PC-9 (cell line): ENCODE measurements around the gene ATP2B2. TPM values are rescaled to one million over a fixed set of nuclear protein-coding genes. Genes with fewer than 3 reads are reported as not detected.
"Not testable (repeated sequence)": the region's sequence is repeated elsewhere in the genome, so short reads cannot be mapped to it uniquely, and the experiment has no call there.

Source experiments
- BruUV-seq: library from RNA; stranded (reverse); fragments of 400-500 nt; replicated peaks from 2 replicates; lab custom pipeline; 2021; lab: Mats Ljungman, UMichigan
- CTCF ChIA-PET: fragments of 300-600 bp; sonication (Branson Sonifier 250); formaldehyde crosslinking; loops from one replicate; lab custom pipeline; 2022; ENCODE audit warnings: antibody characterized with exemption; lab: Charles Lee
- POLR2A ChIA-PET: fragments of 300-600 bp; sonication (Branson Sonifier 250); formaldehyde crosslinking; loops from one replicate; lab custom pipeline; 2022; ENCODE audit warnings: antibody characterized with exemption; ENCODE audit not compliant: unreplicated experiment; lab: Charles Lee
- DNase-seq, 2 experiments: peaks; one replicate each; pipeline versions ENCODE4 v3.0.0 to v3.0.0-alpha.2; 2015 to 2022; ENCODE audit warnings: mixed read lengths in 1 of 2
- H2AFZ ChIP-seq: fragments of 200-600 bp; sonication (generic); 2 replicates; pipeline ENCODE4 v1.8.1; 2017; ENCODE audit warnings: antibody characterized with exemption
- H3F3A ChIP-seq: fragments of 200-600 bp; sonication (generic); 2 replicates; pipeline ENCODE4 v1.8.1; 2017; ENCODE audit warnings: antibody characterized with exemption, mild to moderate bottlenecking, low read depth; ENCODE audit not compliant: insufficient read depth
- H3K27ac ChIP-seq: fragments of 200-600 bp; sonication (generic); 2 replicates; pipeline ENCODE4 v1.6.1; 2016; ENCODE audit warnings: mixed run types
- H3K27me3 ChIP-seq: fragments of 200-600 bp; sonication (generic); 2 replicates; pipeline ENCODE4 v1.6.1; 2016; ENCODE audit warnings: low read depth, mixed run types; ENCODE audit not compliant: insufficient read depth
- H3K36me3 ChIP-seq: fragments of 200-600 bp; sonication (generic); 2 replicates; pipeline ENCODE4 v1.6.1; 2016; ENCODE audit warnings: low read depth, mixed run types
- H3K4me1 ChIP-seq: fragments of 200-600 bp; sonication (generic); replicated peaks from 2 replicates; pipeline ENCODE4 v1.6.1; 2016; ENCODE audit warnings: mixed run types; ENCODE audit not compliant: insufficient read depth
- H3K4me2 ChIP-seq: fragments of 200-600 bp; sonication (generic); 2 replicates; pipeline ENCODE4 v1.6.1; 2017; ENCODE audit warnings: mixed run types
- H3K4me3 ChIP-seq: fragments of 200-600 bp; sonication (generic); 2 replicates; pipeline ENCODE4 v1.6.1; 2016; ENCODE audit warnings: mixed run types
- H3K79me2 ChIP-seq: fragments of 200-600 bp; sonication (generic); 2 replicates; pipeline ENCODE4 v1.6.1; 2017; ENCODE audit warnings: low read depth, mixed run types
- H3K9me2 ChIP-seq: fragments of 200-600 bp; sonication (generic); 2 replicates; pipeline ENCODE4 v1.8.1; 2017; ENCODE audit warnings: mild to moderate bottlenecking; ENCODE audit not compliant: insufficient read depth
- H3K9me3 ChIP-seq: fragments of 200-600 bp; sonication (generic); 2 replicates; pipeline ENCODE4 v1.8.1; 2016; ENCODE audit warnings: low read depth; ENCODE audit not compliant: insufficient read depth
- H4K20me1 ChIP-seq: fragments of 200-600 bp; sonication (generic); 2 replicates; pipeline ENCODE4 v1.8.1; 2017; ENCODE audit not compliant: insufficient read depth
- EZH2 ChIP-seq: fragments of 200-600 bp; sonication (generic); IDR thresholded peaks from 2 replicates; pipeline ENCODE4 v1.8.0; 2017; ENCODE audit warnings: antibody characterized with exemption, low read depth
- intact Hi-C: fragments of 100-400 bp; cut with micrococcal nuclease; formaldehyde crosslinking; loops from one replicate; pipeline ENCODE4 v1.10.0; 2022; ENCODE audit not compliant: unreplicated experiment
- total RNA-seq: library from RNA; stranded (reverse); gene quantifications from 2 replicates; pipeline ENCODE4 v1.2.3, GENCODE V29; 2021
- TF ChIP-seq, protein P1 (sequence below): fragments of 200-600 bp; sonication (generic); conservative IDR thresholded peaks from 2 replicates; pipeline ENCODE4 v1.6.1; 2017; ENCODE audit warnings: mixed run types, antibody characterized with exemption, mild to moderate bottlenecking, moderate library complexity

Gene ATP2B2
- total RNA-seq, 1 experiment from 2014 or later, result not detected

DNA sequence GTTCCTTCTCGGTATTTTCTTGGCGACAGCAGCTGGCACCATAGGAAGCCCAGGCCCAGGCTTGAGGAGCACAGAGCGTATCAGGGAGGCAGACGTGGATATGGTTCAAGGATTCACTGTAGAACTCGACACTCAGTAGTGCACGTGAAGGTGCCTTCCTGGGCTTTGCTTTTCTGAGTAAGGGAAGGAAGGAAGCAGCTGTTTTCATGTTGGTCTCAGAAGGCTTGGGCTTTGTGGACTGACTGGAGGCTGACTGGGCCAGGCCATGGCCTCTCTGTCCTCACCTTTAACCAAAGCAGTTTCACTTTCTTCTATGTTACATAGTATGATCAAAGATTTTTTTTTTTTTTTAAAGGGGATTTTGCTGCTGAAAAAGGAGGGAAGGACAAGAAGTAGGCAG, 205.7 kb downstream of the ATP2B2 start:
- H3K4me2 ChIP-seq, result no peak overlapping the region
- ChIA-PET CTCF (no interaction called here), POLR2A (no interaction called here)
- H3K36me3 ChIP-seq, result peaks cover 26% of the 10 kb centered on the region; the same call in 1 of the 2 replicates
- H4K20me1 ChIP-seq, result peaks cover 15% of the 10 kb centered on the region
- H3K79me2 ChIP-seq, result no peaks in the 10 kb centered on the region
- BruUV-seq, result no TSS peak
- no peak overlapping the region for H3K27ac ChIP-seq
- intact Hi-C loops, result no loop called here
- no peak overlapping the region for H2AFZ ChIP-seq
- no peaks in the 10 kb centered on the region for H3K9me3 ChIP-seq
- H3F3A ChIP-seq, result peaks cover 18% of the 10 kb centered on the region; the same call in 1 of the 2 replicates
- H3K4me1 ChIP-seq, result no peaks in the 10 kb centered on the region
- no peaks in the 10 kb centered on the region for H3K9me2 ChIP-seq
- DNase-seq, result no peak
- no peak overlapping the region for H3K4me3 ChIP-seq
- H3K27me3 ChIP-seq, result no peaks in the 10 kb centered on the region
- TF ChIP-seq, protein P1, sequence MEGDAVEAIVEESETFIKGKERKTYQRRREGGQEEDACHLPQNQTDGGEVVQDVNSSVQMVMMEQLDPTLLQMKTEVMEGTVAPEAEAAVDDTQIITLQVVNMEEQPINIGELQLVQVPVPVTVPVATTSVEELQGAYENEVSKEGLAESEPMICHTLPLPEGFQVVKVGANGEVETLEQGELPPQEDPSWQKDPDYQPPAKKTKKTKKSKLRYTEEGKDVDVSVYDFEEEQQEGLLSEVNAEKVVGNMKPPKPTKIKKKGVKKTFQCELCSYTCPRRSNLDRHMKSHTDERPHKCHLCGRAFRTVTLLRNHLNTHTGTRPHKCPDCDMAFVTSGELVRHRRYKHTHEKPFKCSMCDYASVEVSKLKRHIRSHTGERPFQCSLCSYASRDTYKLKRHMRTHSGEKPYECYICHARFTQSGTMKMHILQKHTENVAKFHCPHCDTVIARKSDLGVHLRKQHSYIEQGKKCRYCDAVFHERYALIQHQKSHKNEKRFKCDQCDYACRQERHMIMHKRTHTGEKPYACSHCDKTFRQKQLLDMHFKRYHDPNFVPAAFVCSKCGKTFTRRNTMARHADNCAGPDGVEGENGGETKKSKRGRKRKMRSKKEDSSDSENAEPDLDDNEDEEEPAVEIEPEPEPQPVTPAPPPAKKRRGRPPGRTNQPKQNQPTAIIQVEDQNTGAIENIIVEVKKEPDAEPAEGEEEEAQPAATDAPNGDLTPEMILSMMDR, result no peak
- no peak for TF ChIP-seq EZH2

DNA sequence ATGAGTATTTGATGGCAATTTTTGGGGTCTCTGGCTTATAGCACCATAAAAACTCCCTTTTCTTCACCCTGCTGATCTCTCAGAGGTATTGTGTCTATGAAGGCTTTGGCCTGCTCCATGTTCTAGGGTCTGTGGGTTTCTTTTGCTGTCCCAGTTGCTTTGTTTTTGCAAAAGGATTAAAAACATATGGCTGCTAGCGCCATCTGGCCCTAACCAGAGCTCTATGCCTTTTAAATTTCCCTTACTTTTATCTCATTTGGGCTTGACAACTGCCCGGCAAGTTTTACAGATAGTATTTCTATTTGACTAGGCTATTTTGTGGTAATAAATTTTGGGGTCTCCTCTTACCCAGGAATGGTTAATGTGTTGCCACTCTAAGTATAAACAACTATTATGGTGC, 206.2 kb downstream of the ATP2B2 start:
- H3K4me3 ChIP-seq, result no peak overlapping the region
- intact Hi-C loops, result no loop called here
- H3K36me3 ChIP-seq, result peaks cover 21% of the 10 kb centered on the region; the same call in 1 of the 2 replicates
- CTCF ChIA-PET, result no interaction called here
- H3K27me3 ChIP-seq, result no peaks in the 10 kb centered on the region
- H2AFZ ChIP-seq, result no peak overlapping the region
- peaks cover 19% of the 10 kb centered on the region; the same call in 1 of the 2 replicates for H3F3A ChIP-seq
- BruUV-seq, result no TSS peak
- TF ChIP-seq, protein P1, result no peak
- no peak overlapping the region for H3K27ac ChIP-seq
- POLR2A ChIA-PET, result no interaction called here
- no peaks in the 10 kb centered on the region for H3K4me1 ChIP-seq
- no peaks in the 10 kb centered on the region for H3K9me3 ChIP-seq
- DNase-seq, result no peak
- no peaks in the 10 kb centered on the region for H3K79me2 ChIP-seq
- H3K9me2 ChIP-seq, result no peaks in the 10 kb centered on the region
- H3K4me2 ChIP-seq, result no peak overlapping the region
- H4K20me1 ChIP-seq, result peaks cover 15% of the 10 kb centered on the region; the same call in 1 of the 2 replicates

DNA sequence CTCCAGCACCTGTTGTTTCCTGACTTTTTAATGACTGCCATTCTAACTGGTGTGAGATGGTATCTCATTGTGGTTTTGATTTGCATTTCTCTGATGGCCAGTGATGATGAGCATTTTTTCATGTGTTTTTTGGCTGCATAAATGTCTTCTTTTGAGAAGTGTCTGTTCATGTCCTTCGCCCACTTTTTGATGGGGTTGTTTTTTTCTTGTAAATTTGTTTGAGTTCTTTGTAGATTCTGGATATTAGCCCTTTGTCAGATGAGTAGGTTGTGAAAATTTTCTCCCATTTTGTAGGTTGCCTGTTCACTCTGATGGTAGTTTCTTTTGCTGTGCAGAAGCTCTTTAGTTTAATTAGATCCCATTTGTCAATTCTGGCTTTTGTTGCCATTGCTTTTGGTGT, 207.3 kb downstream of the ATP2B2 start:
- CTCF ChIA-PET, result interaction anchor here (0.7 kb wide), 1 partner anchor 549 kb away, joined by 4 read pairs; no protein-coding TSS in a partner anchor
- POLR2A ChIA-PET, H3K79me2 ChIP-seq, H3K27me3 ChIP-seq, BruUV-seq, intact Hi-C loops, H3K4me2 ChIP-seq, H3K9me2 ChIP-seq, H3K27ac ChIP-seq, H3K4me3 ChIP-seq, H2AFZ ChIP-seq, H3K9me3 ChIP-seq, H3K4me1 ChIP-seq, DNase-seq: not testable (repeated sequence)
- H3K36me3 ChIP-seq, result peaks cover 12% of the 10 kb centered on the region; the same call in 1 of the 2 replicates
- peaks cover 15% of the 10 kb centered on the region; the same call in 1 of the 2 replicates for H4K20me1 ChIP-seq
- H3F3A ChIP-seq, result peaks cover 13% of the 10 kb centered on the region; the same call in 1 of the 2 replicates
